Measurements from ENCODE around the gene CABP5. TPM values are rescaled to one million over a fixed set of nuclear protein-coding genes. Genes with fewer than 3 reads are reported as not detected.

The CABP5 gene
- total RNA-seq, 1 experiment from 2014 or later, result not detected

- no peak for TF ChIP-seq EZH2 (IDR thresholded peaks at IDR 0.05; ENCODE audit: borderline replicate concordance, low read depth, low read length, poor library complexity, severe bottlenecking)
- TF ChIP-seq CTCF (conservative IDR thresholded peaks at IDR 0.05; ENCODE audit: low read depth, low read length), result no peak
- Histone ChIP-seq H3K4me1 (ENCODE audit: insufficient read depth, low read length, poor library complexity, severe bottlenecking) (peaks cover 7% of the 10 kb centered on the region), H3K27ac (ENCODE audit: low read depth, low read length, poor library complexity, severe bottlenecking) (no peak overlapping the region), H3K36me3 (ENCODE audit: insufficient read depth, low read length, poor library complexity, severe bottlenecking) (no peaks in the 10 kb centered on the region), H3K4me3 (ENCODE audit: low read depth, low read length, poor library complexity, severe bottlenecking) (no peak overlapping the region), H3K27me3 (replicated peaks; ENCODE audit: insufficient read depth, low read depth, low read length, poor library complexity) (peaks cover under 1% of the 10 kb centered on the region), H3K9me3 (ENCODE audit: low read depth, low read length, poor library complexity, severe bottlenecking) (no peaks in the 10 kb centered on the region)
- no peak for DNase-seq (ENCODE audit: low spot score)
- POLR2A ChIA-PET (ENCODE audit: low non-redundant PET), result no interaction called here
- BruUV-seq (replicated peaks), result no TSS peak
- CTCF ChIA-PET, result no interaction called here
- intact Hi-C loops (cut with micrococcal nuclease; ENCODE audit: unreplicated experiment), result no loop called here
Measured at GRCh38 chr19:48030073-48030472, 13.8 kb downstream of the CABP5 start.

GRCh38 chr19:48029431-48029830, 14.4 kb downstream of the CABP5 start:
- DNase-seq (ENCODE audit: low spot score), result peak; percentile 18
- no peak overlapping the region for H3K27ac ChIP-seq (ENCODE audit: low read depth, low read length, poor library complexity, severe bottlenecking)
- CTCF ChIA-PET, result no interaction called here
- no TSS peak for BruUV-seq (replicated peaks)
- no peak for TF ChIP-seq CTCF (conservative IDR thresholded peaks at IDR 0.05; ENCODE audit: low read depth, low read length)
- TF ChIP-seq EZH2 (IDR thresholded peaks at IDR 0.05; ENCODE audit: borderline replicate concordance, low read depth, low read length, poor library complexity, severe bottlenecking), result no peak
- POLR2A ChIA-PET (ENCODE audit: low non-redundant PET), result no interaction called here
- peaks cover 7% of the 10 kb centered on the region for H3K27me3 ChIP-seq (replicated peaks; ENCODE audit: insufficient read depth, low read depth, low read length, poor library complexity)
- peaks cover 7% of the 10 kb centered on the region for H3K4me1 ChIP-seq (ENCODE audit: insufficient read depth, low read length, poor library complexity, severe bottlenecking)
- intact Hi-C loops (cut with micrococcal nuclease; ENCODE audit: unreplicated experiment), result no loop called here
- no peaks in the 10 kb centered on the region for H3K36me3 ChIP-seq (ENCODE audit: insufficient read depth, low read length, poor library complexity, severe bottlenecking)
- no peaks in the 10 kb centered on the region for H3K9me3 ChIP-seq (ENCODE audit: low read depth, low read length, poor library complexity, severe bottlenecking)
- no peak overlapping the region for H3K4me3 ChIP-seq (ENCODE audit: low read depth, low read length, poor library complexity, severe bottlenecking)

- ChIA-PET POLR2A (ENCODE audit: low non-redundant PET) (no interaction called here), CTCF (no interaction called here)
- H3K27me3 ChIP-seq (replicated peaks; ENCODE audit: insufficient read depth, low read depth, low read length, poor library complexity), result peaks cover 15% of the 10 kb centered on the region
Measured at GRCh38 chr19:48025480-48025879, 18.4 kb downstream of the CABP5 start.

More at GRCh38 chr19:48025480-48025879, 18.4 kb downstream of the CABP5 start:
- intact Hi-C loops (cut with micrococcal nuclease; ENCODE audit: unreplicated experiment), result no loop called here
- Histone ChIP-seq H3K4me1 (ENCODE audit: insufficient read depth, low read length, poor library complexity, severe bottlenecking) (peaks cover 7% of the 10 kb centered on the region), H3K27ac (ENCODE audit: low read depth, low read length, poor library complexity, severe bottlenecking) (no peak overlapping the region), H3K4me3 (ENCODE audit: low read depth, low read length, poor library complexity, severe bottlenecking) (no peak overlapping the region), H3K9me3 (ENCODE audit: low read depth, low read length, poor library complexity, severe bottlenecking) (no peaks in the 10 kb centered on the region), H3K36me3 (ENCODE audit: insufficient read depth, low read length, poor library complexity, severe bottlenecking) (no peaks in the 10 kb centered on the region)
- BruUV-seq (replicated peaks), result no TSS peak
- DNase-seq (ENCODE audit: low spot score), result no peak
- TF ChIP-seq CTCF (conservative IDR thresholded peaks at IDR 0.05; ENCODE audit: low read depth, low read length) (no peak), EZH2 (IDR thresholded peaks at IDR 0.05; ENCODE audit: borderline replicate concordance, low read depth, low read length, poor library complexity, severe bottlenecking) (no peak)

Measured in A673 (cell line).